CD4-positive, alpha-beta T cell (primary cell): ENCODE measurements around the gene SLC22A7. TPM values are rescaled to one million over a fixed set of nuclear protein-coding genes. Genes with fewer than 3 reads are reported as not detected.
"Not testable (repeated sequence)": the region's sequence is repeated elsewhere in the genome, so short reads cannot be mapped to it uniquely, and the experiment has no call there.

Source experiments
- ATAC-seq: fragments of 200-7000 bp; cut with Tn5 transposase; one replicate; pipeline ENCODE4 v1.10.0; 2022; ENCODE audit warnings: mild to moderate bottlenecking; ENCODE audit not compliant: poor library complexity
- CTCF ChIA-PET: fragments of 350-600 bp; sonication (Branson Sonifier 250); formaldehyde crosslinking; loops from one replicate; lab custom pipeline; 2021; ENCODE audit warnings: antibody characterized with exemption, inconsistent platforms; lab: Charles Lee
- POLR2A ChIA-PET: fragments of 350-600 bp; sonication (Branson Sonifier 250); formaldehyde crosslinking; loops from one replicate; lab custom pipeline; 2021; ENCODE audit warnings: antibody characterized with exemption, inconsistent platforms; lab: Charles Lee
- DNase-seq, 14 experiments: peaks; one replicate each; pipeline ENCODE4 v3.0.0-alpha.2; 2013 to 2020; ENCODE audit warnings: mixed read lengths in 2 of 14
- H3K27ac ChIP-seq, 2 donors: one replicate each; pipeline versions ENCODE4 v1.5.1 to v1.7.0; 2013; ENCODE audit warnings: low read length in 2 of 2, low read depth in 1 of 2, mild to moderate bottlenecking in 1 of 2
- H3K27me3 ChIP-seq, 2 experiments: 1 replicate in 1 of 2; 2 replicates in 1 of 2; pipeline versions ENCODE4 v1.6.1 to v1.7.0; 2013; ENCODE audit warnings: low read length in 2 of 2, control low read depth in 1 of 2, mild to moderate bottlenecking in 1 of 2, moderate library complexity in 1 of 2; ENCODE audit not compliant: insufficient read depth in 2 of 2, control insufficient read depth in 1 of 2
- H3K36me3 ChIP-seq: one replicate; pipeline ENCODE4 v1.6.1; 2013; ENCODE audit warnings: low read length, control low read depth; ENCODE audit not compliant: insufficient read depth
- H3K4me1 ChIP-seq: one replicate; pipeline ENCODE4 v1.6.1; 2013; ENCODE audit warnings: low read length, control low read depth; ENCODE audit not compliant: insufficient read depth
- H3K4me3 ChIP-seq: one replicate; pipeline ENCODE4 v1.5.1; 2013; ENCODE audit warnings: mild to moderate bottlenecking, low read length, moderate library complexity
- H3K9me3 ChIP-seq, 2 experiments: 1 replicate in 1 of 2; 2 replicates in 1 of 2; pipeline versions ENCODE4 v1.6.1 to v1.7.0; 2013; ENCODE audit warnings: low read length in 2 of 2, mild to moderate bottlenecking in 2 of 2, control low read depth in 1 of 2, moderate library complexity in 1 of 2; ENCODE audit not compliant: control insufficient read depth in 1 of 2, insufficient read depth in 1 of 2
- H3K27ac Mint-ChIP-seq: one replicate; pipeline ENCODE4 v1.8.0; 2020; ENCODE audit warnings: mixed read lengths
- H3K27me3 Mint-ChIP-seq: one replicate; pipeline ENCODE4 v1.8.0; 2021; ENCODE audit warnings: mixed read lengths
- H3K36me3 Mint-ChIP-seq: one replicate; pipeline ENCODE4 v1.8.0; 2021; ENCODE audit warnings: low read depth, mixed read lengths
- H3K4me1 Mint-ChIP-seq: one replicate; pipeline ENCODE4 v1.8.0; 2021; ENCODE audit warnings: low read depth, mixed read lengths
- H3K4me3 Mint-ChIP-seq: one replicate; pipeline ENCODE4 v1.8.0; 2020; ENCODE audit warnings: mild to moderate bottlenecking, mixed read lengths
- H3K9me3 Mint-ChIP-seq: one replicate; pipeline ENCODE4 v1.8.0; 2020; ENCODE audit warnings: mixed read lengths
- intact Hi-C, 2 experiments: fragments of 100-400 bp; cut with DNase I in 1 of 2; cut with micrococcal nuclease in 1 of 2; formaldehyde crosslinking; loops; one replicate each; pipeline versions ENCODE4 v1.15.1 to v1.9.0; 2023 to 2025; cut with DNase I, micrococcal nuclease
- total RNA-seq, 174 experiments: library from RNA in 2 of 174; stranded (reverse) in 2 of 174; gene quantifications; one replicate each; pipeline ENCODE4 v1.2.3 and lab custom pipeline; 2021 to 2026
- TF ChIP-seq, protein P1 (sequence below): fragments of 200-600 bp; IDR thresholded peaks from one replicate; pipeline ENCODE4 v1.8.0; 2022; ENCODE audit warnings: antibody characterized with exemption, mild to moderate bottlenecking

Gene SLC22A7
- total RNA-seq, 2 experiments from 2014 or later = not detected

DNA sequence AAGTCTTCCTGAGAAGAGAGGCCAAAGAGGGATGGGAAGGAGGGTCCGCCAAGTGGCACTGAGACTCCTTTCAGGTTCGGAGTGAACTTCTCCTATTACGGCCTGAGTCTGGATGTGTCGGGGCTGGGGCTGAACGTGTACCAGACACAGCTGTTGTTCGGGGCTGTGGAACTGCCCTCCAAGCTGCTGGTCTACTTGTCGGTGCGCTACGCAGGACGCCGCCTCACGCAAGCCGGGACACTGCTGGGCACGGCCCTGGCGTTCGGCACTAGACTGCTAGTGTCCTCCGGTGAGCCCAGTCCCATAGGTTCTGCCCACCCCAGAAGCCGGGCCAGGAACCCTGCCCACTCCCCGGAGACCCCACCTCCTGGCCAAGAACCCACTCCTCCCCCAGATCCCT, 4.1 kb downstream of the SLC22A7 start:
- H3K4me3 ChIP-seq = no peak overlapping the region
- POLR2A ChIA-PET = no interaction called here

DNA sequence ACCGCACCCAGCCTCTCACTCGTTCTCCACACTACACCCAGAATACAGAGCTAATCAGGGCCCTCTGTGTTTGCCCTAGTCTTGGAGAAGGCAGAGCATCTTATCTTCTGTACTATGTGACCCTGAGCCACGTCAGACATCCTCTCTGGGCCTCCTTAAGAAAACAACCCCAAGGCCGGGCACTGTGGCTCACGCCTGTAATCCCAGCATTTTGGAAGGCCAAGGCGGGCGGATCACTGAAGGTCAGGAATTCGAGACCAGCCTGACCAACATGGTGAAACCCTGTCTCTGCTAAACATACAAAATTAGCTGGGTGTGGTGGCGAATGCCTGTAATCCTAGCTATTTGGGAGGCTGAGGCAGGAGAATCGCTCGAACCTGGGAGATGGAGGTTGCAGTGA, 4.9 kb downstream of the SLC22A7 start:
- ATAC-seq, H3K9me3 ChIP-seq, POLR2A ChIA-PET, H3K4me1 Mint-ChIP-seq, H3K27me3 ChIP-seq, H3K4me3 Mint-ChIP-seq, H3K4me1 ChIP-seq, H3K27ac Mint-ChIP-seq, H3K27ac ChIP-seq, H3K27me3 Mint-ChIP-seq, H3K36me3 Mint-ChIP-seq, CTCF ChIA-PET, intact Hi-C loops, DNase-seq, H3K4me3 ChIP-seq, H3K36me3 ChIP-seq, H3K9me3 Mint-ChIP-seq: not testable (repeated sequence)

More for the DNA sequence above, 4.1 kb downstream of the SLC22A7 start:
- Histone ChIP-seq H3K4me1 (no peaks in the 10 kb centered on the region), H3K9me3 (no peaks in the 10 kb centered on the region), H3K27me3 (peaks cover 0 to 5% of the 10 kb centered on the region in 2 experiments), H3K36me3 (no peaks in the 10 kb centered on the region), H3K27ac (no peak overlapping the region)
- CTCF ChIA-PET = no interaction called here
- H3K4me3 Mint-ChIP-seq = no peak overlapping the region
- TF ChIP-seq, protein P1, sequence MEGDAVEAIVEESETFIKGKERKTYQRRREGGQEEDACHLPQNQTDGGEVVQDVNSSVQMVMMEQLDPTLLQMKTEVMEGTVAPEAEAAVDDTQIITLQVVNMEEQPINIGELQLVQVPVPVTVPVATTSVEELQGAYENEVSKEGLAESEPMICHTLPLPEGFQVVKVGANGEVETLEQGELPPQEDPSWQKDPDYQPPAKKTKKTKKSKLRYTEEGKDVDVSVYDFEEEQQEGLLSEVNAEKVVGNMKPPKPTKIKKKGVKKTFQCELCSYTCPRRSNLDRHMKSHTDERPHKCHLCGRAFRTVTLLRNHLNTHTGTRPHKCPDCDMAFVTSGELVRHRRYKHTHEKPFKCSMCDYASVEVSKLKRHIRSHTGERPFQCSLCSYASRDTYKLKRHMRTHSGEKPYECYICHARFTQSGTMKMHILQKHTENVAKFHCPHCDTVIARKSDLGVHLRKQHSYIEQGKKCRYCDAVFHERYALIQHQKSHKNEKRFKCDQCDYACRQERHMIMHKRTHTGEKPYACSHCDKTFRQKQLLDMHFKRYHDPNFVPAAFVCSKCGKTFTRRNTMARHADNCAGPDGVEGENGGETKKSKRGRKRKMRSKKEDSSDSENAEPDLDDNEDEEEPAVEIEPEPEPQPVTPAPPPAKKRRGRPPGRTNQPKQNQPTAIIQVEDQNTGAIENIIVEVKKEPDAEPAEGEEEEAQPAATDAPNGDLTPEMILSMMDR = no peak
- no peak for ATAC-seq
- intact Hi-C loops = no loop called here
- no peaks in the 10 kb centered on the region for H3K36me3 Mint-ChIP-seq
- no peak overlapping the region for H3K27ac Mint-ChIP-seq
- H3K27me3 Mint-ChIP-seq = peaks cover 8% of the 10 kb centered on the region
- H3K4me1 Mint-ChIP-seq = no peaks in the 10 kb centered on the region
- no peak for DNase-seq
- no peaks in the 10 kb centered on the region for H3K9me3 Mint-ChIP-seq

DNA sequence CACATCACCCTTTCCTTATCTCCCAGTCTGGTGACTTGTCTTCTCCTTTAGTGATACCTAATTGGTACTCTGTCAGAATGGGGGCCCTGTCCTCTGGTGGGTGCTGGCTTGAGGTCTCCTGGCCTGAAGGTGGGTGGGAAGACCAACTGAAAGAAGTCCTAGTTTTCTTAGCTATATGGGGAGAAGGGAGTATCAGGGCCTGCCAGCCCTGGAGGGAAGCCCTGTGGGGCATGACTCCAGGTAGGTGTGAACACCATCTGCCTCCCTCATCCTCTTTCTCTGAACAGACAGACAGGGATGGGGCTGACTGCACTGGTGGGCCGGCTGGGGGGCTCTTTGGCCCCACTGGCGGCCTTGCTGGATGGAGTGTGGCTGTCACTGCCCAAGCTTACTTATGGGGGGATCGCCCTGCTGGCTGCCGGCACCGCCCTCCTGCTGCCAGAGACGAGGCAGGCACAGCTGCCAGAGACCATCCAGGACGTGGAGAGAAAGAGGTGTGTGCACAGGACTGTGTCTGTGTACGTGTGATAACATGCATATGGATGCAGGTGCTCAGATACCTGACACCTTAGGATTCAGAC, 5.8 kb downstream of the SLC22A7 start:
- no peak overlapping the region for H3K27ac Mint-ChIP-seq
- CTCF ChIA-PET = no interaction called here
- no peaks in the 10 kb centered on the region for H3K36me3 ChIP-seq

More for the DNA sequence above, 5.8 kb downstream of the SLC22A7 start:
- Mint-ChIP-seq H3K27me3 (peaks cover 6% of the 10 kb centered on the region), H3K36me3 (no peaks in the 10 kb centered on the region), H3K9me3 (no peaks in the 10 kb centered on the region), H3K4me3 (no peak overlapping the region), H3K4me1 (peaks cover 2% of the 10 kb centered on the region)
- no peak for ATAC-seq
- peaks cover 11% of the 10 kb centered on the region for H3K4me1 ChIP-seq
- no peaks in the 10 kb centered on the region for H3K27me3 ChIP-seq
- intact Hi-C loops = no loop called here
- POLR2A ChIA-PET = no interaction called here
- no peak for DNase-seq
- TF ChIP-seq, protein P1 = no peak
- H3K4me3 ChIP-seq = no peak overlapping the region
- H3K9me3 ChIP-seq = no peaks in the 10 kb centered on the region
- H3K27ac ChIP-seq = no peak overlapping the region
